Measurements from ENCODE around the gene GPR108.

DNA sequence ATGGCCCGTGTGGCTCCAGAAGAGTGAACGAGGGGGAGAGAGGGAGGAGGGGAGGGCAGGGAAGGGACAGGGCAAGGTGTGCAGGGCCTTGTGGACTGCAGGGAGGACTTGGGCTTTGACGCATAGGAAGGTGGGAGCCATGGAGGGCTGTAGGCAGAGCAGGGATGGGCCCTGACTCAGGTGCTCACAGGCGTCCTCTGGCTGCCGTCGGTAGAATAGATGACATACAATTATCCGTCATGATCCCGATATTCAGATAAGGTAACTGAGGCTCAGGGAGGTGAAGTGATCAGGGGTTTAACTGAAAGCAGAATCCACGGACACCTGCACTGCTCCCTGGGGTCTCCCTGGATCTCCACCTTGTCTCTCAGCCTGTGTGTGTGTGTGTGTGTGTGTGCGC lies 20.3 kb downstream of the GPR108 start:
- TF ChIP-seq, protein P1, sequence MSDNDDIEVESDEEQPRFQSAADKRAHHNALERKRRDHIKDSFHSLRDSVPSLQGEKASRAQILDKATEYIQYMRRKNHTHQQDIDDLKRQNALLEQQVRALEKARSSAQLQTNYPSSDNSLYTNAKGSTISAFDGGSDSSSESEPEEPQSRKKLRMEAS (IDR thresholded peaks at IDR 0.05), result no peak
- TF ChIP-seq, protein P2, sequence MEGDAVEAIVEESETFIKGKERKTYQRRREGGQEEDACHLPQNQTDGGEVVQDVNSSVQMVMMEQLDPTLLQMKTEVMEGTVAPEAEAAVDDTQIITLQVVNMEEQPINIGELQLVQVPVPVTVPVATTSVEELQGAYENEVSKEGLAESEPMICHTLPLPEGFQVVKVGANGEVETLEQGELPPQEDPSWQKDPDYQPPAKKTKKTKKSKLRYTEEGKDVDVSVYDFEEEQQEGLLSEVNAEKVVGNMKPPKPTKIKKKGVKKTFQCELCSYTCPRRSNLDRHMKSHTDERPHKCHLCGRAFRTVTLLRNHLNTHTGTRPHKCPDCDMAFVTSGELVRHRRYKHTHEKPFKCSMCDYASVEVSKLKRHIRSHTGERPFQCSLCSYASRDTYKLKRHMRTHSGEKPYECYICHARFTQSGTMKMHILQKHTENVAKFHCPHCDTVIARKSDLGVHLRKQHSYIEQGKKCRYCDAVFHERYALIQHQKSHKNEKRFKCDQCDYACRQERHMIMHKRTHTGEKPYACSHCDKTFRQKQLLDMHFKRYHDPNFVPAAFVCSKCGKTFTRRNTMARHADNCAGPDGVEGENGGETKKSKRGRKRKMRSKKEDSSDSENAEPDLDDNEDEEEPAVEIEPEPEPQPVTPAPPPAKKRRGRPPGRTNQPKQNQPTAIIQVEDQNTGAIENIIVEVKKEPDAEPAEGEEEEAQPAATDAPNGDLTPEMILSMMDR (IDR thresholded peaks at IDR 0.05; ENCODE audit: low read depth, low read length, missing input control), result no peak
- no peak for TF ChIP-seq RXRA (IDR thresholded peaks at IDR 0.05)
- TF ChIP-seq JUND (IDR thresholded peaks at IDR 0.05), result no peak
- no peak for TF ChIP-seq RAD21 (IDR thresholded peaks at IDR 0.05)
- TF ChIP-seq TAF1 (conservative IDR thresholded peaks at IDR 0.05), result no peak
- TF ChIP-seq, protein P3, sequence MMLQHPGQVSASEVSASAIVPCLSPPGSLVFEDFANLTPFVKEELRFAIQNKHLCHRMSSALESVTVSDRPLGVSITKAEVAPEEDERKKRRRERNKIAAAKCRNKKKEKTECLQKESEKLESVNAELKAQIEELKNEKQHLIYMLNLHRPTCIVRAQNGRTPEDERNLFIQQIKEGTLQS (IDR thresholded peaks at IDR 0.05), result no peak
- TF ChIP-seq FOXA1 (IDR thresholded peaks at IDR 0.05), result no peak
- TF ChIP-seq HNF4G (IDR thresholded peaks at IDR 0.05), result no peak
- no peak for TF ChIP-seq NR2F2 (IDR thresholded peaks at IDR 0.05)
- TF ChIP-seq EGR1 (IDR thresholded peaks at IDR 0.05; ENCODE audit: low read depth in 2 of 2), result no peak
- no peak for TF ChIP-seq GABPA (IDR thresholded peaks at IDR 0.05 in 1 of 2, conservative IDR thresholded peaks at IDR 0.05 in 1 of 2)
- TF ChIP-seq, protein P4, sequence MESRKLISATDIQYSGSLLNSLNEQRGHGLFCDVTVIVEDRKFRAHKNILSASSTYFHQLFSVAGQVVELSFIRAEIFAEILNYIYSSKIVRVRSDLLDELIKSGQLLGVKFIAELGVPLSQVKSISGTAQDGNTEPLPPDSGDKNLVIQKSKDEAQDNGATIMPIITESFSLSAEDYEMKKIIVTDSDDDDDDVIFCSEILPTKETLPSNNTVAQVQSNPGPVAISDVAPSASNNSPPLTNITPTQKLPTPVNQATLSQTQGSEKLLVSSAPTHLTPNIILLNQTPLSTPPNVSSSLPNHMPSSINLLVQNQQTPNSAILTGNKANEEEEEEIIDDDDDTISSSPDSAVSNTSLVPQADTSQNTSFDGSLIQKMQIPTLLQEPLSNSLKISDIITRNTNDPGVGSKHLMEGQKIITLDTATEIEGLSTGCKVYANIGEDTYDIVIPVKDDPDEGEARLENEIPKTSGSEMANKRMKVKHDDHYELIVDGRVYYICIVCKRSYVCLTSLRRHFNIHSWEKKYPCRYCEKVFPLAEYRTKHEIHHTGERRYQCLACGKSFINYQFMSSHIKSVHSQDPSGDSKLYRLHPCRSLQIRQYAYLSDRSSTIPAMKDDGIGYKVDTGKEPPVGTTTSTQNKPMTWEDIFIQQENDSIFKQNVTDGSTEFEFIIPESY (IDR thresholded peaks at IDR 0.05), result no peak
